Measurements from ENCODE around the gene OR6C2. TPM values are rescaled to one million over a fixed set of nuclear protein-coding genes. Genes with fewer than 3 reads are reported as not detected.
"Not testable (repeated sequence)": the region's sequence is repeated elsewhere in the genome, so short reads cannot be mapped to it uniquely, and the experiment has no call there.

OR6C2 gene
- total and polyA plus RNA-seq, 2 donors (not counting 1 experiment from before 2014, with no cell fraction given), result not detected

- no peaks in the 10 kb centered on the region for H3K27me3 ChIP-seq (ENCODE audit: control insufficient read depth, insufficient read depth, low read length)
- no peak for DNase-seq (ENCODE audit: low read depth in 2 of 2)
- H2AFZ ChIP-seq (ENCODE audit: low read length), result no peak overlapping the region
- no peaks in the 10 kb centered on the region for H3K4me1 ChIP-seq (ENCODE audit: control insufficient read depth, extremely low read depth, insufficient read depth, low read length)
- H3K4me3 ChIP-seq (replicated peaks in 1 of 4; ENCODE audit: control extremely low read depth in 1 of 4, insufficient read depth in 1 of 4, low read depth in 3 of 4, low read length in 4 of 4), result no peak overlapping the region
- no peak for TF ChIP-seq CTCF (conservative IDR thresholded peaks at IDR 0.05 in 1 of 2, IDR thresholded peaks at IDR 0.05 in 1 of 2; ENCODE audit: low read depth in 1 of 2, low read length in 2 of 2)
- no peak for TF ChIP-seq EZH2 (IDR thresholded peaks at IDR 0.05; ENCODE audit: low read length, missing control alignments)
- H3K9me3 ChIP-seq (ENCODE audit: control insufficient read depth, insufficient read depth, low read depth, low read length), result no peaks in the 10 kb centered on the region
- no peaks in the 10 kb centered on the region for H4K20me1 ChIP-seq (ENCODE audit: control insufficient read depth, extremely low read depth, insufficient read depth, low read length)
- H3K79me2 ChIP-seq (ENCODE audit: control insufficient read depth, insufficient read depth, low read length), result no peaks in the 10 kb centered on the region
- H3K36me3 ChIP-seq (ENCODE audit: control insufficient read depth, insufficient read depth, low read length), result no peaks in the 10 kb centered on the region
- H3K27ac ChIP-seq (ENCODE audit: insufficient read depth, low read length), result no peak overlapping the region
- H3K4me2 ChIP-seq (ENCODE audit: extremely low read depth, insufficient read depth, low read length), result no peak overlapping the region
- no peak overlapping the region for H3K9ac ChIP-seq (ENCODE audit: insufficient read depth, low read length)
Observed at GRCh38 chr12:55428331-55429243, 15.3 kb upstream of the OR6C2 start.

- H3K4me1 ChIP-seq (ENCODE audit: control insufficient read depth, extremely low read depth, insufficient read depth, low read length); H3K27me3 ChIP-seq (ENCODE audit: control insufficient read depth, insufficient read depth, low read length); H3K27ac ChIP-seq (ENCODE audit: insufficient read depth, low read length); H3K9ac ChIP-seq (ENCODE audit: insufficient read depth, low read length); H3K9me3 ChIP-seq (ENCODE audit: control insufficient read depth, insufficient read depth, low read depth, low read length); DNase-seq (ENCODE audit: low read depth in 2 of 2); H3K79me2 ChIP-seq (ENCODE audit: control insufficient read depth, insufficient read depth, low read length); H3K36me3 ChIP-seq (ENCODE audit: control insufficient read depth, insufficient read depth, low read length); H4K20me1 ChIP-seq (ENCODE audit: control insufficient read depth, extremely low read depth, insufficient read depth, low read length); H3K4me3 ChIP-seq (replicated peaks in 1 of 4; ENCODE audit: control extremely low read depth in 1 of 4, insufficient read depth in 1 of 4, low read depth in 3 of 4, low read length in 4 of 4); H2AFZ ChIP-seq (ENCODE audit: low read length); H3K4me2 ChIP-seq (ENCODE audit: extremely low read depth, insufficient read depth, low read length): not testable (repeated sequence)
Observed at GRCh38 chr12:55441233-55441632, 2.6 kb upstream of the OR6C2 start.

GRCh38 chr12:55445357-55445756 is 1.5 kb downstream of the OR6C2 start:
- no peak overlapping the region for H3K4me3 ChIP-seq (replicated peaks in 1 of 4; ENCODE audit: control extremely low read depth in 1 of 4, insufficient read depth in 1 of 4, low read depth in 3 of 4, low read length in 4 of 4)
- no peak overlapping the region for H2AFZ ChIP-seq (ENCODE audit: low read length)
- H3K27me3 ChIP-seq (ENCODE audit: control insufficient read depth, insufficient read depth, low read length), result no peaks in the 10 kb centered on the region
- H3K4me2 ChIP-seq (ENCODE audit: extremely low read depth, insufficient read depth, low read length), result no peak overlapping the region
- H3K9me3 ChIP-seq (ENCODE audit: control insufficient read depth, insufficient read depth, low read depth, low read length), result no peaks in the 10 kb centered on the region
- H3K27ac ChIP-seq (ENCODE audit: insufficient read depth, low read length), result no peak overlapping the region
- DNase-seq (ENCODE audit: low read depth in 2 of 2), result no peak
- H3K79me2 ChIP-seq (ENCODE audit: control insufficient read depth, insufficient read depth, low read length), result no peaks in the 10 kb centered on the region
- no peaks in the 10 kb centered on the region for H4K20me1 ChIP-seq (ENCODE audit: control insufficient read depth, extremely low read depth, insufficient read depth, low read length)
- no peaks in the 10 kb centered on the region for H3K4me1 ChIP-seq (ENCODE audit: control insufficient read depth, extremely low read depth, insufficient read depth, low read length)
- TF ChIP-seq CTCF (conservative IDR thresholded peaks at IDR 0.05 in 1 of 2, IDR thresholded peaks at IDR 0.05 in 1 of 2; ENCODE audit: low read depth in 1 of 2, low read length in 2 of 2) (no peak), EZH2 (IDR thresholded peaks at IDR 0.05; ENCODE audit: low read length, missing control alignments) (no peak)
- no peaks in the 10 kb centered on the region for H3K36me3 ChIP-seq (ENCODE audit: control insufficient read depth, insufficient read depth, low read length)
- H3K9ac ChIP-seq (ENCODE audit: insufficient read depth, low read length), result no peak overlapping the region
